ENCODE measurements around the gene PROSER2.

DNA sequence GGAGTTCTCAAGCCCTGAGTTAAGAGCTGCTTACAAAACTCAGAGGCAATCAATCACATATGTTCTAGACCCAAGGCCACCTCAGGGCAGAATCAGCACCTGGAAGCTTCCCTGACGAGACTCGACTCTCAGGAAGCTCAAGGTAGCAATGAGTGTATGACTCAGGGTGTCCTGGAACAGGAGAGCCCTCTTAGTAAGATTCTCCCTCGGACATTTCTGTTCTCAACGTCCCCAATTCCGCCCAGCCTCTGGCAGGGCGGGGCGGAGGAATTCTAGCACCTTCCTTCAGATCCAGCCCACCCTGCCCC is 39.6 kb upstream of the PROSER2 start:
- TF ChIP-seq POLR2A (IDR thresholded peaks at IDR 0.05; ENCODE audit: low read length) (no peak), GATA1 (IDR thresholded peaks at IDR 0.05; ENCODE audit: low read depth, low read length) (no peak)
